ENCODE measurements around the gene OTUB1. TPM values are rescaled to one million over a fixed set of nuclear protein-coding genes. Genes with fewer than 3 reads are reported as not detected.

The OTUB1 gene
- total RNA-seq, 1 experiment from 2014 or later, result 87.0 TPM

- TF ChIP-seq EZH2 (IDR thresholded peaks at IDR 0.05), result no peak
- no peak for TF ChIP-seq YY1 (IDR thresholded peaks at IDR 0.05; ENCODE audit: extremely low read depth, insufficient replicate concordance, low read depth, low read length)
Observed at GRCh38 chr11:63941901-63942300, 44.3 kb upstream of the OTUB1 start (continued).

- no peak for ATAC-seq
- CTCF ChIA-PET, result no interaction called here
- TF ChIP-seq, protein P1, sequence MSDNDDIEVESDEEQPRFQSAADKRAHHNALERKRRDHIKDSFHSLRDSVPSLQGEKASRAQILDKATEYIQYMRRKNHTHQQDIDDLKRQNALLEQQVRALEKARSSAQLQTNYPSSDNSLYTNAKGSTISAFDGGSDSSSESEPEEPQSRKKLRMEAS (IDR thresholded peaks at IDR 0.05), result no peak
- TF ChIP-seq SIN3A (IDR thresholded peaks at IDR 0.05; ENCODE audit: low read depth) (no peak), ZBTB33 (IDR thresholded peaks at IDR 0.05; ENCODE audit: extremely low read depth, insufficient replicate concordance, low read length) (no peak), POLR2A (IDR thresholded peaks at IDR 0.05; ENCODE audit: borderline replicate concordance, extremely low read depth, insufficient read depth, insufficient read length) (no peak), JUND (IDR thresholded peaks at IDR 0.05) (no peak), POLR2AphosphoS5 (IDR thresholded peaks at IDR 0.05; ENCODE audit: low read depth, low read length) (no peak), EZH2 (IDR thresholded peaks at IDR 0.05) (no peak), YY1 (IDR thresholded peaks at IDR 0.05; ENCODE audit: extremely low read depth, insufficient replicate concordance, low read depth, low read length) (no peak), CEBPB (IDR thresholded peaks at IDR 0.05; ENCODE audit: low read depth) (no peak), FOSL1 (IDR thresholded peaks at IDR 0.05; ENCODE audit: low read depth) (no peak), CBX3 (IDR thresholded peaks at IDR 0.05; ENCODE audit: low read depth) (no peak), SP1 (IDR thresholded peaks at IDR 0.05; ENCODE audit: low read depth) (no peak), ZNF274 (IDR thresholded peaks at IDR 0.05; ENCODE audit: low read depth, low read length) (no peak), ELF1 (IDR thresholded peaks at IDR 0.05; ENCODE audit: borderline replicate concordance, low read depth) (no peak), TCF7L2 (IDR thresholded peaks at IDR 0.05; ENCODE audit: borderline replicate concordance, extremely low read depth, insufficient read depth, insufficient read length) (no peak)
- TF ChIP-seq, protein P2, sequence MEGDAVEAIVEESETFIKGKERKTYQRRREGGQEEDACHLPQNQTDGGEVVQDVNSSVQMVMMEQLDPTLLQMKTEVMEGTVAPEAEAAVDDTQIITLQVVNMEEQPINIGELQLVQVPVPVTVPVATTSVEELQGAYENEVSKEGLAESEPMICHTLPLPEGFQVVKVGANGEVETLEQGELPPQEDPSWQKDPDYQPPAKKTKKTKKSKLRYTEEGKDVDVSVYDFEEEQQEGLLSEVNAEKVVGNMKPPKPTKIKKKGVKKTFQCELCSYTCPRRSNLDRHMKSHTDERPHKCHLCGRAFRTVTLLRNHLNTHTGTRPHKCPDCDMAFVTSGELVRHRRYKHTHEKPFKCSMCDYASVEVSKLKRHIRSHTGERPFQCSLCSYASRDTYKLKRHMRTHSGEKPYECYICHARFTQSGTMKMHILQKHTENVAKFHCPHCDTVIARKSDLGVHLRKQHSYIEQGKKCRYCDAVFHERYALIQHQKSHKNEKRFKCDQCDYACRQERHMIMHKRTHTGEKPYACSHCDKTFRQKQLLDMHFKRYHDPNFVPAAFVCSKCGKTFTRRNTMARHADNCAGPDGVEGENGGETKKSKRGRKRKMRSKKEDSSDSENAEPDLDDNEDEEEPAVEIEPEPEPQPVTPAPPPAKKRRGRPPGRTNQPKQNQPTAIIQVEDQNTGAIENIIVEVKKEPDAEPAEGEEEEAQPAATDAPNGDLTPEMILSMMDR (IDR thresholded peaks at IDR 0.05 in 2 of 3, conservative IDR thresholded peaks at IDR 0.05 in 1 of 3; ENCODE audit: borderline replicate concordance in 1 of 3, insufficient read depth in 1 of 3, low read depth in 2 of 3, low read length in 2 of 3), result no peak
- no peaks in the 10 kb centered on the region; the same call in 1 of the 2 replicates for H4K20me1 ChIP-seq (ENCODE audit: insufficient read depth)
- no peak overlapping the region for H3K4me2 ChIP-seq (ENCODE audit: low read length)
- intact Hi-C loops (cut with micrococcal nuclease), result no loop called here
- H3K27ac ChIP-seq (ENCODE audit: low read depth, low read length), result no peak overlapping the region
- RAD21 ChIA-PET (ENCODE audit: low non-redundant PET in 1 of 2, low total read pairs in 2 of 2, uncharacterized antibody in 2 of 2, unreplicated experiment in 2 of 2), result no interaction called here
- no peak overlapping the region for H3K4me3 ChIP-seq (replicated peaks in 1 of 2; ENCODE audit: low read depth in 1 of 2, low read length in 2 of 2)
- DNase-seq (ENCODE audit: low read depth, low spot score), result no peak
- no peaks in the 10 kb centered on the region for H3K9me2 ChIP-seq (ENCODE audit: insufficient read depth)
- POLR2A ChIA-PET, result no interaction called here
- H3K36me3 ChIP-seq (ENCODE audit: control insufficient read depth in 1 of 2, insufficient read depth in 2 of 2, low read length in 2 of 2), result peaks cover 8 to 10% of the 10 kb centered on the region in 2 experiments; a peak in 3 of 4 replicates
- no peaks in the 10 kb centered on the region for H3K9me3 ChIP-seq (ENCODE audit: control insufficient read depth in 1 of 2, insufficient read depth in 1 of 2, low read depth in 1 of 2, low read length in 2 of 2)
- H2AFZ ChIP-seq (ENCODE audit: low read depth, low read length, poor library complexity, severe bottlenecking), result no peak overlapping the region
- BruUV-seq (replicated peaks), result no TSS peak
- H3K9ac ChIP-seq (ENCODE audit: low read length), result no peak overlapping the region
- H3K79me2 ChIP-seq (ENCODE audit: insufficient read depth, low read length), result peaks cover 66% of the 10 kb centered on the region
- peaks cover 1 to 28% of the 10 kb centered on the region in 2 experiments for H3K4me1 ChIP-seq (ENCODE audit: control insufficient read depth in 1 of 2, insufficient read depth in 2 of 2, low read length in 2 of 2)
- H3K27me3 ChIP-seq (ENCODE audit: insufficient read depth, low read length), result no peaks in the 10 kb centered on the region
Observed at GRCh38 chr11:63942803-63943202, 43.4 kb upstream of the OTUB1 start.
